Panc1 (cell line): ENCODE measurements around the gene PAQR7. TPM values are rescaled to one million over a fixed set of nuclear protein-coding genes. Genes with fewer than 3 reads are reported as not detected.

Source experiments
- ATAC-seq: fragments of 200-7000 bp; cut with Tn5 transposase; 2 replicates; pipeline ENCODE4 v1.9.1; 2020; ENCODE audit warnings: mild to moderate bottlenecking, moderate library complexity
- BruUV-seq: library from RNA; stranded (reverse); fragments of 400-500 nt; replicated peaks from 2 replicates; lab custom pipeline; 2021; lab: Mats Ljungman, UMichigan
- CTCF ChIA-PET: fragments of 300-600 bp; sonication (Branson Sonifier 250); formaldehyde crosslinking; loops from one replicate; lab custom pipeline; 2022; ENCODE audit warnings: antibody characterized with exemption; lab: Charles Lee
- POLR2A ChIA-PET: fragments of 300-600 bp; sonication (Branson Sonifier 250); formaldehyde crosslinking; loops from one replicate; lab custom pipeline; 2022; ENCODE audit warnings: antibody characterized with exemption; lab: Charles Lee
- DNase-seq: peaks from one replicate; pipeline ENCODE4 v3.0.0-alpha.2; 2010; ENCODE audit warnings: low read depth, low spot score
- H3K27ac ChIP-seq: 2 replicates; pipeline ENCODE4 v1.5.1; 2011; ENCODE audit warnings: mild to moderate bottlenecking, low read length, inconsistent platforms
- H3K27me3 ChIP-seq: fragments of 200-500 bp; sonication (Bioruptor generic); 2 replicates; pipeline ENCODE4 v1.6.0; 2014; ENCODE audit warnings: low read length, inconsistent platforms; ENCODE audit not compliant: control insufficient read depth, insufficient read depth
- H3K36me3 ChIP-seq: fragments of 200-500 bp; sonication (Bioruptor generic); 2 replicates; pipeline ENCODE4 v1.5.1; 2014; ENCODE audit warnings: inconsistent platforms, mild to moderate bottlenecking, low read length, moderate library complexity; ENCODE audit not compliant: control insufficient read depth, insufficient read depth
- H3K4me1 ChIP-seq: 2 replicates; pipeline ENCODE4 v1.5.1; 2011; ENCODE audit warnings: inconsistent platforms, mild to moderate bottlenecking, low read length, moderate library complexity; ENCODE audit not compliant: control insufficient read depth, insufficient read depth
- H3K4me3 ChIP-seq, 2 experiments: 2 replicates each; pipeline ENCODE4 v1.5.1; 2011 to 2012; ENCODE audit warnings: low read depth in 2 of 2, low read length in 2 of 2, mild to moderate bottlenecking in 2 of 2, inconsistent platforms in 1 of 2, moderate library complexity in 1 of 2
- H3K9me3 ChIP-seq: fragments of 200-500 bp; sonication (Bioruptor generic); 2 replicates; pipeline ENCODE4 v1.5.1; 2014; ENCODE audit warnings: low read depth, mild to moderate bottlenecking, inconsistent platforms, low read length, moderate library complexity; ENCODE audit not compliant: control insufficient read depth, insufficient read depth
- CTCF ChIP-seq: fragments of 450-650 bp; IDR thresholded peaks from 2 replicates; pipeline ENCODE4 v1.5.1; 2017; ENCODE audit warnings: mild to moderate bottlenecking
- POLR2AphosphoS5 ChIP-seq: IDR thresholded peaks from 2 replicates; pipeline ENCODE4 v1.6.1; 2012; ENCODE audit warnings: mild to moderate bottlenecking, low read depth, low read length, moderate library complexity
- REST ChIP-seq, 2 experiments: IDR thresholded peaks; 2 replicates each; pipeline ENCODE4 v1.6.1; 2011 to 2012; ENCODE audit warnings: low read depth in 2 of 2, control low read depth in 1 of 2, low read length in 1 of 2, mild to moderate bottlenecking in 1 of 2, moderate library complexity in 1 of 2; ENCODE audit not compliant: insufficient read depth in 1 of 2
- SIN3A ChIP-seq: IDR thresholded peaks from 2 replicates; pipeline ENCODE4 v1.6.1; 2012; ENCODE audit warnings: low read depth, mild to moderate bottlenecking, low read length, moderate library complexity, borderline replicate concordance; ENCODE audit not compliant: insufficient read depth
- TCF7L2 ChIP-seq: IDR thresholded peaks from 2 replicates; pipeline ENCODE4 v1.6.1; 2011; ENCODE audit warnings: mild to moderate bottlenecking, low read depth, low read length, inconsistent platforms
- in situ Hi-C: cut with HindIII; loops from 2 replicates; pipeline ENCODE4 v1.10.0; 2016; ENCODE audit warnings: low sequenced_read_pairs, low pct_unique_long_range_greater_than_20kb
- intact Hi-C: fragments of 100-400 bp; cut with micrococcal nuclease; formaldehyde crosslinking; loops from one replicate; pipeline ENCODE4 v1.10.0; 2022; ENCODE audit not compliant: unreplicated experiment
- total RNA-seq: library from RNA; stranded (reverse); gene quantifications from one replicate; pipeline ENCODE4 v1.2.1, GENCODE V29; 2021; ENCODE audit not compliant: unreplicated experiment

Gene PAQR7
- total RNA-seq, 1 experiment from 2014 or later: 30.9 TPM

GRCh38 chr1:25911162-25911561 lies 35.7 kb upstream of the PAQR7 start:
- BruUV-seq: no TSS peak
- in situ Hi-C loops: no loop called here
- intact Hi-C loops: no loop called here
- POLR2A ChIA-PET: interaction anchor here (0.6 kb wide), 1 partner anchor 42 kb away, joined by 4 read pairs; no protein-coding TSS in a partner anchor
- H3K36me3 ChIP-seq: no peaks in the 10 kb centered on the region
- H3K9me3 ChIP-seq: no peaks in the 10 kb centered on the region
- ATAC-seq (no peak), DNase-seq (no peak)
- H3K4me1 ChIP-seq: no peaks in the 10 kb centered on the region
- H3K4me3 ChIP-seq: no peak overlapping the region
- TF ChIP-seq TCF7L2: no peak
- TF ChIP-seq CTCF: no peak
- TF ChIP-seq REST (IDR thresholded peaks at IDR 0.05; ENCODE audit: insufficient read depth in 1 of 2, low read depth in 2 of 2, low read length in 1 of 2): no peak
- no peak for TF ChIP-seq POLR2AphosphoS5
- no peak for TF ChIP-seq SIN3A
- no peaks in the 10 kb centered on the region for H3K27me3 ChIP-seq
- H3K27ac ChIP-seq: no peak overlapping the region
- CTCF ChIA-PET: interaction anchor here (0.6 kb wide), 1 partner anchor 86 kb away, joined by 7 read pairs; the partner anchor contains the start of gene PAFAH2

- no peaks in the 10 kb centered on the region for H3K9me3 ChIP-seq
- H3K4me3 ChIP-seq: no peak overlapping the region
- peaks cover 3% of the 10 kb centered on the region; the same call in 1 of the 2 replicates for H3K36me3 ChIP-seq
- H3K27ac ChIP-seq: no peak overlapping the region
- in situ Hi-C loops: no loop called here
- CTCF ChIA-PET: no interaction called here
- TF ChIP-seq REST (IDR thresholded peaks at IDR 0.05; ENCODE audit: insufficient read depth in 1 of 2, low read depth in 2 of 2, low read length in 1 of 2) (no peak), SIN3A (no peak), POLR2AphosphoS5 (no peak), TCF7L2 (no peak), CTCF (no peak)
- ATAC-seq (no peak), DNase-seq (no peak)
- peaks cover 5% of the 10 kb centered on the region for H3K4me1 ChIP-seq
- H3K27me3 ChIP-seq: no peaks in the 10 kb centered on the region
- POLR2A ChIA-PET: no interaction called here
- BruUV-seq: no TSS peak
- intact Hi-C loops: no loop called here
Observed at GRCh38 chr1:25909040-25909439, 33.5 kb upstream of the PAQR7 start.
